HG03108 (cell line): Measurements from ENCODE around the gene FCSK.

Source experiments
- ATAC-seq: cut with Tn5 transposase; IDR thresholded peaks from one replicate; pipeline ENCODE4 v1.9.1; 2021; ENCODE audit warnings: moderate library complexity; ENCODE audit not compliant: unreplicated experiment

The FCSK gene

DNA sequence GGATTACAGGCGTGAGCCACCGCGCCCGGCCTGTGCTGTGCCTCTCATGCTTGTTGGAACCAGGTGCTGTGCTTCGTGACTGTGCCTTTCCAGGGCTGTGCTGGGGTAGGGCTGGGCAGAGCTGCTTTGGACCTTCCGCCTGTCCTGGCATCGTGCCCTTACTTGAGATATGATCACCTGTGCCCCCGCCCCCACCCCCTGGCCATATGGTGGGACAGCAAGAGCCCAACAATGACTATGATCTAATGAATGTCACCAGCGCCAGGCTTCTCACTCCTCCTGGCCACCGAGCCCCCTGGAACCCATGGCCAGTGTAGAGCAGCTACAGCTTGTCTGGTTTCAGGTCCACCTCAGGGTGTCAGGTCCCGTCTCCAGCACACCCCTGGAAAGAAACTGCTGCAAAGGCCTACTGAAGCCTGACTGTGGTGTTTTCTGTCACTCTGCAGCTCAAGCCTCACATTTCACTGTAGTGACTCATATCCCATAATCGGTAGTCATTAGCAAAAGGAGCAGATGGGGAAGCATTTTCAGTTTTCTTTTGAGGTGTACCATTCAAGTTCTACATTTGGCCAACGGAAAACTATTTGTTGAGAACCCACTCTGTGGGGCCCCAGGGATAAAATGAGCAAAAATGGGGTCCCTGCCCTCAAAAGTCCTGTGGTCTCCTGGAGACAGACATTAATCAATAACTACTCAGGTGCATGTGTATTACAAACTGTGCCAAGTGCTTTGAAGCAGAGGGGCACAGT, 22.1 kb downstream of the FCSK start:
- peak; percentile 85 for ATAC-seq

DNA sequence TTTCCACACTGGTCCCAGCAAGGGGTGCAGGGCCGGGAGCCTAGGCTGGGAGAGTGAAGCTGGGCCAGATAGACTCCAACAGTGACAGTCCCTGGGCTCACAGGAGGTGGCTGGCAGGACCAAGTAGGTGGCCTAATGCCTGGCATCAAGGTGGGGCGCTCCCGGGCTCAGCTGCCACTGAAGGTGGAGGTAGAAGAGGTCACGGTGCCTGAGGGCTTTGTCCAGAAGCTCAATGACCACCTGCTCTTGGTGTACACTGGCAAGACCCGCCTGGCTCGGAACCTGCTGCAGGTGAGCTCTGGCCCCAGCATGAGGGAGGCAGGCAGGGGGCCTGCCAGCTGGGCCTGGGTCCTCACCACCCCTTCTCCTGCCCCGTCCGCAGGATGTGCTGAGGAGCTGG, 23.8 kb downstream of the FCSK start:
- no peak for ATAC-seq

DNA sequence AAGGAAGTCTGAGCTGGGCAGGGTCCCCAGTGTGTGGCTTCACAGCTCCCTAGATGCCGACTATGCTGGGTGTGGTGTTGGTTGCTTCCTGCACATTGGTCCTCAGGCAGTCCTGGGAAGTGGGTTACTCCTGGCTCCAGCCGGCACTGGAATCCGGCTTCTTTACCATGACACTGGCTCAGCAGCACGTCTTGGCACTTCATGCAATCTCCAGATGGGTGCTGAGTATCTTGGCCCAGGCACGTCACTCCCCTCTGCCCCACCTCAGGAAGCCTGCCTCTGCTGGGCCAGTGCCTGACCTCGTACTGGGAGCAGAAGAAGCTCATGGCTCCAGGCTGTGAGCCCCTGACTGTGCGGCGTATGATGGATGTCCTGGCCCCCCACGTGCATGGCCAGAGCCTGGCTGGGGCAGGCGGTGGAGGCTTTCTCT, 24.5 kb downstream of the FCSK start:
- ATAC-seq: no peak

DNA sequence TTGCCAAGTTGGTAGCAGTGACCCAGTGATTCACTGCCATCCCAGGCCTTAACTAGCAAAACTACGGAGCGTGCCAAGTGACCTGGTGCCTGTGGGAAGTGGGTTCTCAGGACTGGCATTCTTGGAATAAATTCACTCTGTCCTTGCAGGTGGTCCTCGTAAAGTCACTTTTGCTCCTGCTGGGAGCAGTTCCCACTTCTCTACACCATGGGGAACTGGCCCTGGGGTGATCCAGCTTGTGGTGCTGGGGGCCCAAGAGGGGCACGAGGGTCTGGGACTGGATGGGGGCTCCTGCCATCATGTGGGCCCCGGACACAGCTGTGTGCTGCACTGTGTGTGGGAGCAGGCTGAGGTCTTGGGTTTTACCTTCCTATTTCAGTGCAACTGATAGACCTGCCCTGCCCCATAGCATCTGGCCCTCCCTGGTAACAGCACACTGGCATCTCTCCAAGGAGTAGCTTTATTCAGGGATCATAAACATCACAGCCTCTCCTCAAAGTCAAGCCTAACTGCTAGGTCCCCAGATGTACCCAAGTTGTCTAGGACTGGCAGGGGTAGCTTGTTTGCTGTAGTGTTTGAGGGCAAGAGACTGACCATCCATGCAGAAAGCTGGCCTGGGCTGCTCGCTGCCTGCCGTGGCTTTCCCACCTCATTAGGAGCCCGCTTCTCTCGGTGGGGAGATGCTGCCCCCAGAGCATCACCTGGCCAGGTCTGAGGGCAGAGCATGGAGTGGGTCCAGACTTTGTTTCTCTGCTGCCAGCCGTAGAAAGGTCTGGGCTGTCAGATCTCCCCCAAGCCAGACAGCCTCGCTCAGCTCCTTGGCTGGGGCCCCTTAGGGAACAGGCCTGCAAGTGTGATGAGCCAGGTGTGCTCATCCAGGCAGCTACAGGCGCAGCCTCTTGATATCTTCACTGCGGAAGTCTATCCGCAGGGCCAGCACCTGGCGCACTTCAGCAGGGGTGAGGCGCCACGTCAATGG, 26.0 kb downstream of the FCSK start:
- ATAC-seq: no peak

DNA sequence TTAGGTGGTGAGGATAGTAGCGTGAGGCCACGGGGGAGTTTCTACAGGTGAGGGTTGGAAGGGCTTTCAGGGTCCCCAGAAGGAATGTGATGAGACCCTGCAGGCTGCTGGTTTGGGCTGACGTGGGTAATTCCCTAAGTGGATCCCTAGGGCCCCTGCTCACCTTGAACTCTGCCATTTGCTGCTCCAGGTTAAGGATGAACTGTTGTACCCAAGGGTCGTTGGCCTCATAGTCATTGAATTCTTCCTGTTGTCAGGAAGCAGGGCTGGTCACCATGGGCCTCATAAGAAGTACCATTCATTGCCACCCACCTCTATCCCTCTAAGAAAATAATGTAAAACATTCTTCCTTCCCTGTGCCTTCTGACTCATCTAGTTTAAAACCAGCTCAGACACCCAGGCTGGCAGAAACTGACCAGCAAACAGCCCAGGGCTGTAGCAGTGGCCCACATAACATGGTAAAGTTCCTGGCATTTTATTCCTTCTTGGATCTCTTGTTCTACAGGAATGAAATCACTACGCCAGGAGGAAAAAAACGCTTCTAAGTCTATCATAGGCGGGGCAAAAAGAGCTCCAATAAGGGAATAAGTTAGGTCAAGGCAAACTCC, 27.6 kb downstream of the FCSK start:
- no peak for ATAC-seq

DNA sequence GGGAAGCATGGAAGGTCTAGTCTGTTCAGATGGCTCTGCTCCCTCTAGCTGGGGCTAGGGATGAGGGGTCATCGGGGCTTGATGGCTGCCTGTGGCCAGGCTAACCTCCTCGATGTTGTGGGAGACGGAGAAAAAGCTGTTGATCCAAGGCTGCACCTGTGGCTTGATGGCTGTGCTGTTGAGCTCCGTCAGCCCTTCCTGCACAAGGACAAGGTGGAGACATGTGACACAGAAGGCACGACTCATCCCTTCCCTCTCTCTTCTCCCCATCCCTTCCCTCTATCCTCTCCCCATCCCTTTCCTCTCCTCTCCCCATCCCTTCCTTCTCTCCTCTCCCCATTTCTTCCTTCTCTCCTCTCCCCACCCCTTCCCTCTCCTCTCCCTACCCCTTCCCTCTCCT, 28.2 kb downstream of the FCSK start:
- no peak for ATAC-seq

DNA sequence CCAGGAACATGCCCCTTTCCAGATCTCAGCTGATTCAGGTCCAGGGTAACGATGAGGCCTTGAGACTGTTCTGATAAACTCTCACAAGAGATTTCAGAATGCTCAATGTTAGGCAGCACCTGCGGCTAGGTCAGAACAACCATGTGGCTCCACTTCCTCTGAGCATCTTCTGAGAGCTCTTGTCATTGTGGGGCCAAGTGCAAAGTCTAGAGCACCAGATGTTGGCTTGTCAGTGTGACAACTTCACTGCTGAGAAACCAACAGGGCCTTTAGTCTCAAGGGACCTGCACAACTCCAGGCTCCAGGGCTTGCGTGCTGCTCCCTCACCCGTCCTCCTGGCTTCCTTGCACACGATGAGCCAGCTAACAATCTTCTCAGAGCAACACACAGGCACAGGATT, 29.0 kb downstream of the FCSK start:
- peak; percentile 44 for ATAC-seq

DNA sequence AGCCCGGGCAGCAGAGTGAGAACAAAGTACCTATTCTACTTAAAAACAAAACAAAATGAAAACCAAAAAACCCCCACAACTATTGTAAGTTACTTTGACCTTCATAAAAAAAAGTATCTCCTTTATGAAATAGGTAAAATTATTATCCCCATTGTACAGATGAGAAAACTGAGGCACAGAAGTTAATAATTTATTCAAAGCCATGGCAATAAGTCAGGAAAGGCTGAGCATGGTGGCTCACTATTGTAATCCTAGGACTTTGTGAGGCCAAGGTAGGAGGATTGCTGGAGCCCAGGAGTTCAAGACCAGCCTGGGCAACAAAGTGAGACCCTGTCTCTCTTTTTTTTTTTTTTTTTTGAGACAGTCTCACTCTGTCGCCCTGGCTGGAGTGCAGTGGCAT, 30.5 kb downstream of the FCSK start:
- no peak for ATAC-seq

DNA sequence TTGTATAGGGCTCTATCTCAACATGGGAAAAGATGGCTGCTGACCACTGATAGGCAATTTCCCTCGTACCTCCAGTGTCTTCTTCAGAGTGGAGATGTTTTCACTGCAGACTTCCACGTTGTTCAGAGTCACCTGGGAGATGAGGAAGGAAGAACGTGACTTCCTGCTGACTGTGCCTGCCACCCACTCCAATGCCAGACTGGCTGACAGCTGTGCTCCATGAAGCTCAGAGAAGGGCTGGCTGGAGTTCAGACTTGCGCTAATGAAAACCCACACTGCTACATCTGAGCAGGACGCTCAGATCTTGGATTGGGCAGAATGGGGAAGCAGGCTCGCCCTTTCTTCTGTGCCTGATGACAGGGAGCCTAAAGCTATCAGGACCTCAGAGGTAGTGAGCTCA, 35.9 kb downstream of the FCSK start:
- ATAC-seq: no peak

DNA sequence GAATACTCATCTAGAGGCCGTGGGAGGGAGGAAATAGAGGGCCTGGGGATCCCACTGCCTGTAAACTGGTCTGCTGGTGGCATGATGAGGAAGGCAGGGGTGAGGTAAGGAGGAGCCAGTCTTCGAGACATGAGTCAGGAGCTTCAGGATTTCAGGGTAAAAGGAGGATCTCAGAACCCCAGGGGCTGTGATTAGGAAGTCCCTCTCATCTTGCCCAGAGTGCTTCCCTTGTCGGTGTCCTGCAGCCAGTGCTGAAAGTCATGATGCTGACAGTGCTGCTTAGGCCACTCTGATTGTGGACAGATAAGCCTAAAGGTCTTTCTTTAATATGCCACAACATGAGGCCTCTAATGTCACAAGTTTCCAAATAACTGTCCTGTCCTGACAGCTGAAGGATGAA, 39.4 kb downstream of the FCSK start:
- ATAC-seq: no peak

DNA sequence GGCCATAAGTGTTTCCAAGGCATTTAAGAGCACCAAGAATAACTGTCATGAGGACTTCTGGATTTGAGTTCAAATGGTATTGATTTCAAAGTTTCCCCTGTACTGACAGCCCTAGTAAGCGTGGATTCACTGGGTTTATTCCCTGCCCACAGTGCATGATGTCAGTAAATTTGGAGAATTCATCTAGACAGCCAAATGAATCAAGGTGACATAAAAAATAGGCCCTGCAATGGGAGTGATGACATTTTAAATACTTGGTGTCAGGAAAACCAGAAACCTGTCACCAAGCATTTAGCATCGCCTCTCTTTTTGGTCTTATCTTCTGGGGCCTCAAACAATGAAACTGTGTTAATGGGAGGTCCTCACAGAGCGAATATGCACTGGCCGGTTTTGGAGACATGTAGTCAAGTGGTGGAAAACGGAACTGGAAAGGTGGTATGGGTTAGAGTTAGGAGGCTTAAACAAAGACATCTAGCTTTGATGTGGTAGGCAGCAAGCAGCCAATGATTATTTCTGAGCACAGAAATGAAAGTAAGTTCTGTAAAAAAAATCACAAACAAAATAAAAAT, 39.9 kb downstream of the FCSK start:
- no peak for ATAC-seq

DNA sequence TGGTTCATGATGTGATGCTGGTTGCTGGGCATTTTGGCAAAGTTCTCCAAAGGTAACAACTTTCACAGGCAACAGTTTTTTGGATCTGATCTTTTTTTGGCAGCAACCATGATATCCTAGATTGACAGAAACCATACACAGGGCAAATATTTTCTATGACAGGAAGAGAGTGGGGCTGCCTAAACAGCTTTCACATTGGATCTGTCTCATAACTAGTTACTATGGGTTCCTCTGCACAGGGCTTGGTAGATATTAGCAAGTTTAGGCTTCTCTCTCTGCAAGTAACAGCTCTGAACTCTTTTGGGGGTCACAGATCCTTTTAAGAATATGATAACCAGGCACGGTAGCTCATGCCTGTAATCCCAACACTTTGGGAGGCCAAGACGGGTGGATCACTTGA, 40.4 kb downstream of the FCSK start:
- no peak for ATAC-seq

DNA sequence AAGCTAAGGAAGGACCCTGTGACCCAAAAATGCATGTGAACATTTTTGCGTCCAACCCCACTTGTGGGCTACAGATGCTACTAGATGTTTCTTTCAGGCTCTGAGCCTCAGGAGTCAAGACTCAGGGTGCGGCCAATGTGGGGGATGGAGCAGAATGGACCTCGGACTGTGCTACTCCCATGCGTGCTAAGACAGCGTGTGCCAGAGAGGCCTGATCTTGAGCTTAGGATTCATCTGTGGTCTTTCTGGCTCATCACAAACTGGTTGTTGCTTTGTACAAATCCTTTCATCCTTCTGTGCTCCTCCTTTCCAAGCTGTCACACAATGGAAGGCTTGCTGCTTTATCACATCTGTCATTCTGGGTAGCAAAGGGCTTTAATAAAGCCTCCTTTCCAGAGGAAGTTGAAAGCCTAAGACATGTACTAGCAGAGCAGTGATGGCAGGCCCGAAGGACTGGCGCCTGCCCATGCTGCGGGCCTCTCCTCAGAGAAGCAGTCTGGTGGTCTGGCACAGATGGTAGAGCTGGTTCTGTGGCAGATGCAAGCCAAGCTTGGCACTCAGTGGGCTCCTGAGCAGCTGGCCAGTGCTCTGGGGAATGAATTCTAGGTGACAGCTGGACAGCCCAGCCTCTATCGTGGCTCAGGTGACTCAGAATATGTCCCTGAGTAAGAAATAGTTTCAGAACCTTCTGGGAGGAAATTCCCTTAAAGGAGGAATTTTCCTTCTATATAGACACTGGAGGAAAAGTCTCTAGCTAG, 41.2 kb downstream of the FCSK start:
- ATAC-seq: no peak

DNA sequence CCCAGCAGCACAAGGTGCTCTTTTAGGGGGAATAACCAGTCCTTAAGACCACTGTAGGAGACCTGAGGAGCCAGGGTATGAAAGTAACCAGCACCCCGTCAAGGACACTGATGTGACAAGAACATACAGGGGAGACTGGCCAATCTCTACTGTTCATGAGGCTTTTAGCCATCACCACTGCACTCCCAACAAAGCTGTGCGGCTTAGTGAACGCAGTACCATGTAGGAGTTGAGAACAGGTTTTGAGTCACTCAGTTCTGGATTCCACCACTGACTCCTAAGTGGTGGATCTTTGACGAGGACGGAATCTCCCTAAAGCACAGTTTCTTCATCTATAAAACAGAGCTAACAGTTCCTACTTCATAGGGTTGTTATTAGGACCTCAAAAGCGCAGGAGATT, 42.1 kb downstream of the FCSK start:
- ATAC-seq: no peak

DNA sequence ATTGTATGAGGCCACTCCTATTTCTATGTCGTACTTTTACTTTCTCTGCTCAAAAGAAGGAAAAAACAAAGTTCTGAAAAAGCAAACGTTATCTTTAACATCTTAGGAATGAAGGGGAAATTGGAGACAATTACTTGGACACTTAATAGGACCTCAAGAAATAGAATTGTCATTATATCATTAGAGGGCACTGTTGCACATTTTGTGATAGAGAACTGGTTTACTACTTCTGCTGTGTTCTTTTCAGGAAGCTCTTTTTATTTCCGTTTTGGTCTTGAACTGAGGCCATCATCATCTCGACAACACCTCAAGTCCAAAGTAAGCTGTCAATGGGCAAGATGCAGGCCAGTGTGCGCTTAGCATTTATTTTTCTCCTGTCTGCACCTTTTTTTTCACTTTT, 54.4 kb downstream of the FCSK start:
- no peak for ATAC-seq

DNA sequence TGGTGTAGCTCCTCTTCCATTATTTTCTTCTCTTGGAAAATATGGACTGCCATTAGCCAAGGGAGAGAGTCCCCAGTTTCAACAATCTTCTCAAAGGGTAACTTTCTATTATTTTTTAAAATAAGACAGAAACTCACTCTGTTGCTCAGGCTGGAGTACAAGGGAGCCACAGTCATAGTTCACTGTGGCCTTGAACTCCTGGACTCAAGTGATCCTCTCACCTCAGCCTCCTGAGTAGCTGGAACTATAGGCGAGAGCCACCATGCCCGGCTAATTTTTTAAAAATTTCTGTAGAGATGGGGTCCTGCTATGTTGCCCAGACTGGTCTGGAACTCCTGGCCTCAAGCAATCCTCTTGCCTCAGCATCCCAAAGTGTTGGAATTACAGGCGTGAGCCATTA, 55.8 kb downstream of the FCSK start:
- ATAC-seq: no peak

DNA sequence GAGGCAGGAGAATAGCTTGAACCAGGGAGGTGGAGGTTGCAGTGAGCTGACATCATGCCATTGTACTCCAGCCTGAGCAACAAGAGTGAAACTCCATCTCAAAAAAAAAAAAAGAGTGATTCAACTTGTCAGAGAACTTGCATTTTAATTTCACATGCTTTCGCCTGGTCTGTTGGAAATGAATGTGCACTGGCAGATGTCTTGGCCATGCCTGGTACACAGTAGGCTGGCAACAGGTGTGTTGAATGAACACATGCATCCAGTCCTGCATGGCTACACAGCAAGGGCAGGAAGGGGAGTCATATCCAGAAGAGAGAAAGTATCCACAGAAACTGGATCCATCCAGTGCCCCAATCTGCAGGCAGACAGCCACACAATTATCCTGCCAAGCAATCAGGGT, 57.4 kb downstream of the FCSK start:
- no peak for ATAC-seq

DNA sequence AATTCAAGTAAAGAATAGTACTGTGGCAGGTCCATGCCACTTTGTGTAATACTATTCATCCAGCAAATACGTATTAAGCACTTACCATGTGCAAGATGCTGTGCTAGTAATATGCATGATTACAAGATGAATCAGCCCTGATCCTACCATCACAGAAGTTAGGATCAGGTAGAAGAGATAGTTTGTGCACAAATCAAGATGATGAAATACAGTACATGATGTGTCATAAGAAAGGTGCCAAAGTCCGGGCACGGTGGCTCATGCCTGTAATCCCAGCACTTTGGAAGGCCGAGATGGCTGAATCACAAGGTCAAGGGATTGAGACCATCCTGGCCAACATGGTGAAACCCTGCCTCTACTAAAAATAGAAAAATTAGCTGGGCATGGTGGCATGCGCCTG, 58.1 kb downstream of the FCSK start:
- ATAC-seq: no peak

DNA sequence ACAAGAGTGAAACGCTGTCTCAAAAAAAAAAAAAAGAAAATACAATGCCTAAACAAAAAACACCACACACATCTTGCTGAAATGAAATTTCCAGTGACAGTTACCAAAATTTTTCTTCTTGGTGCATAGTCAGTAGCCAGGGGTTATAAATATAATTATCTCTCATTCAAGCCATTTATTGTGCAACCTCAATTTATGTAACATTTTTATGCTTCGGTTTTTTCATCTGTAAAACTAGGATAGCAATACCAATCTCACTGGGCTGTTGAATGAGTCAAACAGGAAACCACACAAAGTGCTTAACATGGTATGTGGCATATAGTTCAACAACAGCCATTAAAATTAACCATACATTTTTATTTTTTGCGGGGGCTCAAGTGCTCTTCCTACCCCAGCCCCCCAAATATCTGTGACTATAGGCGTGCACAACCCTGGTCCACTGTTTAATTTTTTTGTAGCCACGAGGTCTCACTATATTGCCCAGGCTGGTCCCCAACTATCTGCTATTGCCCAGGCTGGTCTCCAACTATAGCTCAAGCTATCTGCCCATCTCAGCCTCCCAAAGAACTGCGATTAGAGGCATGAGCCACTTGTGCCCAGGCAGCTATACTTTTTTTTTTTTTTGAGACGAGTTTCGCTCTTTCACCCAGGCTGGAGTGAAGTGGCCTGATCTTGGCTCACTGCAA, 66.4 kb downstream of the FCSK start:
- ATAC-seq: no peak
